Measurements from ENCODE around the gene TBC1D8B. TPM values are rescaled to one million over a fixed set of nuclear protein-coding genes. Genes with fewer than 3 reads are reported as not detected.

Gene TBC1D8B
- total RNA-seq, 3 donors from 2014 or later, result 5.3 to 12.9 (median 7.9) TPM

DNA sequence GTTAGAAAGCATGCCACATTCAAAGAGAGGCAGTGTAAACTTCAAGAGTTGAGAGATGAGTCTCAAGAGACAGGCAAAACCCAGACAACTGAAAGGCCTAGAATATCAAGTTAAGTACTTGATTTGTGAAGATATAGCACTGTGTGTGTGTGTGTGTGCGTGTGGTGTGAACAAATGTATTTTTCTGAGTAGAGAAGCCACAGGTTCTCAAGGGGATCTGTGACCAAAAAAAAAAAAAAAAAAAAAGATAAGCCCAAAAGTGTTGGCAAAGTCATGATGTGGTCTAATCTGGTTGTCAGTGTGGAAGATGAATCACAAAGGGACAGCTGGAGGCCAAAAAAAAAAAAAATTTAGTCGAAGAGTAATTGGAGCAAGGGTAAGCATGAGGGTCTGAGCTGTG lies 96.8 kb downstream of the TBC1D8B start:
- Histone ChIP-seq H3K27me3 (peaks cover 0 to 70% of the 10 kb centered on the region in 2 donors), H3K9me3 (no peaks in the 10 kb centered on the region), H3K4me1 (no peaks in the 10 kb centered on the region), H3K4me3 (no peak overlapping the region), H3K27ac (no peak overlapping the region), H3K36me3 (no peaks in the 10 kb centered on the region)
- intact Hi-C loops (cut with DNase I; ENCODE audit: low total_unique reads), result no loop called here
- DNase-seq (ENCODE audit: low spot score in 2 of 2), result no peak
- TF ChIP-seq POLR2A (IDR thresholded peaks at IDR 0.05) (no peak), POLR2AphosphoS5 (IDR thresholded peaks at IDR 0.05) (no peak)
- TF ChIP-seq, protein P1, sequence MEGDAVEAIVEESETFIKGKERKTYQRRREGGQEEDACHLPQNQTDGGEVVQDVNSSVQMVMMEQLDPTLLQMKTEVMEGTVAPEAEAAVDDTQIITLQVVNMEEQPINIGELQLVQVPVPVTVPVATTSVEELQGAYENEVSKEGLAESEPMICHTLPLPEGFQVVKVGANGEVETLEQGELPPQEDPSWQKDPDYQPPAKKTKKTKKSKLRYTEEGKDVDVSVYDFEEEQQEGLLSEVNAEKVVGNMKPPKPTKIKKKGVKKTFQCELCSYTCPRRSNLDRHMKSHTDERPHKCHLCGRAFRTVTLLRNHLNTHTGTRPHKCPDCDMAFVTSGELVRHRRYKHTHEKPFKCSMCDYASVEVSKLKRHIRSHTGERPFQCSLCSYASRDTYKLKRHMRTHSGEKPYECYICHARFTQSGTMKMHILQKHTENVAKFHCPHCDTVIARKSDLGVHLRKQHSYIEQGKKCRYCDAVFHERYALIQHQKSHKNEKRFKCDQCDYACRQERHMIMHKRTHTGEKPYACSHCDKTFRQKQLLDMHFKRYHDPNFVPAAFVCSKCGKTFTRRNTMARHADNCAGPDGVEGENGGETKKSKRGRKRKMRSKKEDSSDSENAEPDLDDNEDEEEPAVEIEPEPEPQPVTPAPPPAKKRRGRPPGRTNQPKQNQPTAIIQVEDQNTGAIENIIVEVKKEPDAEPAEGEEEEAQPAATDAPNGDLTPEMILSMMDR (IDR thresholded peaks at IDR 0.05), result no peak

DNA sequence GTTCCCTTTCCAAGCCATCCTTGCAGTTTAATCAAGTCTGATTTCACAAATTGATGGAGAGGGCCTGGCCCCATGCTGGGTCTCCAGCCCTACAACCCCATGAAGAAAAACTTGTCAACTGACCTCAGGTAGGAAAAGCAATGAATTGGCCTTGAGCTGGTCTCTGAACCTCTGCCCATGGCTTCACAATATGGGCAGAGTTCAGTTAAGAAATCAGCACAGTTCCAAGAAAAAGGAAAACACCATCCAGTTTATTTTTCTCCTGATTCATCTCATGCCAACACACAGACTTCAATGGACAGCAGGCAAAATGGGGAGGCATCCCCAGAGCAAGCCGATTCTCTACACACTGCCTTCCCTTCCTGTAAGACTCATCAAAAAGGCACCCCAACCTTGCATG lies 97.4 kb downstream of the TBC1D8B start:
- H3K4me1 ChIP-seq, result no peaks in the 10 kb centered on the region
- H3K36me3 ChIP-seq, result no peaks in the 10 kb centered on the region
- intact Hi-C loops (cut with DNase I; ENCODE audit: low total_unique reads), result no loop called here
- TF ChIP-seq POLR2AphosphoS5 (IDR thresholded peaks at IDR 0.05) (no peak), POLR2A (IDR thresholded peaks at IDR 0.05) (no peak)
- TF ChIP-seq, protein P1 (IDR thresholded peaks at IDR 0.05), result no peak
- DNase-seq (ENCODE audit: low spot score in 2 of 2), result no peak
- peaks cover 0 to 66% of the 10 kb centered on the region in 2 donors for H3K27me3 ChIP-seq
- no peak overlapping the region for H3K4me3 ChIP-seq
- no peak overlapping the region for H3K27ac ChIP-seq
- no peaks in the 10 kb centered on the region for H3K9me3 ChIP-seq

DNA sequence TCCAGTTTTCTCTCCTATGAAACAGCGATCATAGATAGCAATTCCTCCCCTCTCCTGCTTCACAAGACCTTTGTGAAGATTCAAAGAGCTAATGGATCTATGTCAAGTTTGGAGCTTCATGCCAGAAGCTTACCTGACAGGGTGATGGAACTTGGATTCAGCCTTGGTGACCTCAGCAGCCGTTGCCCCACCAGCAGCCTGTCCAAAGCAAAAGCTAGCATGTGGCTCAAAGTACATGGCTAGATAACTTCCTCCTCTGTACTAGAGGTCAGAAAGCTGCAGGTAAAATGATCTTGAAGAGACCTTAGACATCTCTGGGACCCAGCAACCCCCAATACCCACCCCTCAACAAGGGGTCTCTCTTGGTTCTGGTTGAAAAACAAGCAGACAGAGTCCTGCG lies 98.9 kb downstream of the TBC1D8B start:
- H3K4me1 ChIP-seq, result no peaks in the 10 kb centered on the region
- H3K27me3 ChIP-seq, result peaks cover 0 to 63% of the 10 kb centered on the region in 2 donors
- intact Hi-C loops (cut with DNase I; ENCODE audit: low total_unique reads), result no loop called here
- no peak overlapping the region for H3K27ac ChIP-seq
- no peak overlapping the region for H3K4me3 ChIP-seq
- TF ChIP-seq, protein P1 (IDR thresholded peaks at IDR 0.05), result no peak
- TF ChIP-seq POLR2A (IDR thresholded peaks at IDR 0.05) (no peak), POLR2AphosphoS5 (IDR thresholded peaks at IDR 0.05) (no peak)
- H3K36me3 ChIP-seq, result no peaks in the 10 kb centered on the region
- no peak for DNase-seq (ENCODE audit: low spot score in 2 of 2)
- H3K9me3 ChIP-seq, result no peaks in the 10 kb centered on the region

DNA sequence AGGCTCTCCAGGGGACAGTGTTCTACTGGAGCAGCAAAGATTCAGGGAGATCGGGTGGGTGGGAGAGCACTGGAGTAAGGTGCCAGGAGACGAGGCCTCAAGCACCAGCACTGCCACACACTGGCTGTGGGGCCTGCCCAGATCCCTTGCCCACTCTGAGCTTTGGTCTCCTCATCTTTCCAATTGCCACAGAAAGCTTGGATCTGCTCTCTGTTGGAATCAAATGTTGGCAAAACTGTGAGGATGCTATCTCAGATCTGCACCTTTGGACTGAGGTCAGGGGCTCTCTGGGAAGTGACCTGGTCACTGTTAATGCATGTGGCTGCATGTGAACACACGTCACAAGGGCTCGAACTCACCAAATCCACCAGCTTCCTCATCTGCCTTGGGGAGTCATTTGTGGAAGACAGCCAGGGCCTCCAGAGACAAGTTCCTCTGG lies 99.3 kb downstream of the TBC1D8B start:
- Histone ChIP-seq H3K9me3 (no peaks in the 10 kb centered on the region), H3K4me1 (no peaks in the 10 kb centered on the region), H3K36me3 (no peaks in the 10 kb centered on the region), H3K27me3 (peaks cover 0 to 62% of the 10 kb centered on the region in 2 donors), H3K4me3 (no peak overlapping the region), H3K27ac (no peak overlapping the region)
- intact Hi-C loops (cut with DNase I; ENCODE audit: low total_unique reads), result no loop called here
- no peak for TF ChIP-seq POLR2AphosphoS5 (IDR thresholded peaks at IDR 0.05)
- TF ChIP-seq POLR2A (IDR thresholded peaks at IDR 0.05), result no peak
- TF ChIP-seq, protein P1 (IDR thresholded peaks at IDR 0.05), result no peak
- DNase-seq (ENCODE audit: low spot score in 2 of 2), result no peak

DNA sequence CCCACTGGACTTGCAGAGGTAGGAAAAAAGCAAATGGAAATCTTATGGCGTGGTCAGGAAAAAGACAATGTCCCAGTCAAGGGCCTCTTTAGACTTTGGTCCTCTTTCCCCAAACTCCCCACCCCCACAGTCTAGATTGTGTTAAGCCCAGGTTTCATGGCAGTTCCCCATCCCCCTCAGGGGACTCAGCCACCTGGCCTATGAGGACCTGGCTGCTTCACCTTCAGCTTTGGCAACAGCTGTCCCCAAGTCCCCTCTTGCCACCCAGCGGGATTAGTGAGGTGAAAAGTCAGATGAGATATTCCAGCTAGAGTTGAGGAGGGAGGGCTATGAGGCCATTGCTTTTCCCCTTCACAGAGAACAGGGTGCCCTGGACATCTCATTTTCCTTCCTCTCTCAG lies 100.2 kb downstream of the TBC1D8B start:
- TF ChIP-seq, protein P1 (IDR thresholded peaks at IDR 0.05), result no peak
- TF ChIP-seq POLR2A (IDR thresholded peaks at IDR 0.05), result no peak
- TF ChIP-seq POLR2AphosphoS5 (IDR thresholded peaks at IDR 0.05), result no peak
- Histone ChIP-seq H3K36me3 (no peaks in the 10 kb centered on the region), H3K4me1 (no peaks in the 10 kb centered on the region), H3K27ac (no peak overlapping the region), H3K4me3 (no peak overlapping the region), H3K9me3 (no peaks in the 10 kb centered on the region), H3K27me3 (peaks cover 0 to 57% of the 10 kb centered on the region in 2 donors)
- no peak for DNase-seq (ENCODE audit: low spot score in 2 of 2)
- intact Hi-C loops (cut with DNase I; ENCODE audit: low total_unique reads), result no loop called here
